Measurements from ENCODE around the gene HNRNPA1.
A peak's percentile ranks its signal among the peaks of the same experiment; 100 is the strongest.
"Not testable (repeated sequence)": the region's sequence is repeated elsewhere in the genome, so short reads cannot be mapped to it uniquely, and the experiment has no call there.

Gene HNRNPA1

GRCh38 chr12:54280468-54281260 lies at the start of gene HNRNPA1:
TSS of gene HNRNPA1 (plus strand) at chr12:54280726. CDS start at chr12:54280808, 82 bp downstream.
- peaks cover 78% of the 10 kb centered on the region for H3K36me3 ChIP-seq (ENCODE audit: low read depth)
- TF ChIP-seq CTCF (IDR thresholded peaks at IDR 0.05; ENCODE audit: poor library complexity, severe bottlenecking): no peak
- ATAC-seq (ENCODE audit: low read depth): peak; percentile 81
- peak within 1 kb of the TSS; percentile 60 for H3K4me3 ChIP-seq (ENCODE audit: severe bottlenecking)
- peak; percentile 97 for DNase-seq (ENCODE audit: low spot score)
- peak within 1 kb of the TSS; percentile 86 for H3K27ac ChIP-seq (ENCODE audit: poor library complexity, severe bottlenecking)
- no peaks in the 10 kb centered on the region for H3K9me3 ChIP-seq (ENCODE audit: severe bottlenecking)
- peaks cover 42% of the 10 kb centered on the region for H3K4me1 ChIP-seq (ENCODE audit: insufficient read depth, poor library complexity, severe bottlenecking)
- H3K27me3 ChIP-seq (ENCODE audit: insufficient read depth, poor library complexity, severe bottlenecking): no peaks in the 10 kb centered on the region

GRCh38 chr12:54231269-54231668 lies 49.3 kb upstream of the HNRNPA1 start:
- not testable (repeated sequence) for H3K9me3 ChIP-seq (ENCODE audit: severe bottlenecking); H3K4me1 ChIP-seq (ENCODE audit: insufficient read depth, poor library complexity, severe bottlenecking); H3K27ac ChIP-seq (ENCODE audit: poor library complexity, severe bottlenecking); H3K4me3 ChIP-seq (ENCODE audit: severe bottlenecking); DNase-seq (ENCODE audit: low spot score); H3K27me3 ChIP-seq (ENCODE audit: insufficient read depth, poor library complexity, severe bottlenecking); ATAC-seq (ENCODE audit: low read depth)
- H3K36me3 ChIP-seq (ENCODE audit: low read depth): peaks cover 12% of the 10 kb centered on the region

GRCh38 chr12:54232790-54233189 lies 47.7 kb upstream of the HNRNPA1 start:
- H3K27ac ChIP-seq (ENCODE audit: poor library complexity, severe bottlenecking): no peak overlapping the region
- no peak for DNase-seq (ENCODE audit: low spot score)
- H3K9me3 ChIP-seq (ENCODE audit: severe bottlenecking): no peaks in the 10 kb centered on the region
- no peaks in the 10 kb centered on the region for H3K27me3 ChIP-seq (ENCODE audit: insufficient read depth, poor library complexity, severe bottlenecking)
- ATAC-seq (ENCODE audit: low read depth): peak; percentile 21; the same call in 1 of the 3 replicates
- peaks cover 9% of the 10 kb centered on the region for H3K4me1 ChIP-seq (ENCODE audit: insufficient read depth, poor library complexity, severe bottlenecking)
- TF ChIP-seq CTCF (IDR thresholded peaks at IDR 0.05; ENCODE audit: poor library complexity, severe bottlenecking): no peak
- no peak overlapping the region for H3K4me3 ChIP-seq (ENCODE audit: severe bottlenecking)
- H3K36me3 ChIP-seq (ENCODE audit: low read depth): peaks cover 26% of the 10 kb centered on the region

- peaks cover 65% of the 10 kb centered on the region for H3K36me3 ChIP-seq (ENCODE audit: low read depth)
- no peak overlapping the region for H3K27ac ChIP-seq (ENCODE audit: poor library complexity, severe bottlenecking)
- DNase-seq (ENCODE audit: low spot score) (no peak), ATAC-seq (ENCODE audit: low read depth) (no peak)
- no peak overlapping the region for H3K4me3 ChIP-seq (ENCODE audit: severe bottlenecking)
- no peaks in the 10 kb centered on the region for H3K9me3 ChIP-seq (ENCODE audit: severe bottlenecking)
- TF ChIP-seq CTCF (IDR thresholded peaks at IDR 0.05; ENCODE audit: poor library complexity, severe bottlenecking): no peak
- H3K4me1 ChIP-seq (ENCODE audit: insufficient read depth, poor library complexity, severe bottlenecking): peaks cover 5% of the 10 kb centered on the region
- no peaks in the 10 kb centered on the region for H3K27me3 ChIP-seq (ENCODE audit: insufficient read depth, poor library complexity, severe bottlenecking)
These were observed 42.0 kb upstream of the HNRNPA1 start for GRCh38 chr12:54238531-54238930.

GRCh38 chr12:54239620-54240019 lies 40.9 kb upstream of the HNRNPA1 start:
- H3K4me3 ChIP-seq (ENCODE audit: severe bottlenecking): no peak overlapping the region
- H3K9me3 ChIP-seq (ENCODE audit: severe bottlenecking): no peaks in the 10 kb centered on the region
- H3K4me1 ChIP-seq (ENCODE audit: insufficient read depth, poor library complexity, severe bottlenecking): peaks cover 5% of the 10 kb centered on the region
- H3K36me3 ChIP-seq (ENCODE audit: low read depth): peaks cover 76% of the 10 kb centered on the region
- no peak for ATAC-seq (ENCODE audit: low read depth)
- H3K27ac ChIP-seq (ENCODE audit: poor library complexity, severe bottlenecking): no peak overlapping the region
- no peak for DNase-seq (ENCODE audit: low spot score)
- no peak for TF ChIP-seq CTCF (IDR thresholded peaks at IDR 0.05; ENCODE audit: poor library complexity, severe bottlenecking)
- H3K27me3 ChIP-seq (ENCODE audit: insufficient read depth, poor library complexity, severe bottlenecking): no peaks in the 10 kb centered on the region
